Measurements from ENCODE around the gene VIL1. TPM values are rescaled to one million over a fixed set of nuclear protein-coding genes. Genes with fewer than 3 reads are reported as not detected.

VIL1 gene
- total and polyA plus RNA-seq, 9 of the 15 experiments (the other 6 are each of a cell fraction or from before 2014, with no cell fraction given), result 0.51 to 2.7 (median 1.2) TPM

GRCh38 chr2:218396688-218397462, 22.0 kb upstream of the VIL1 start (continued):
- TF ChIP-seq MGA (IDR thresholded peaks at IDR 0.05), result peak; percentile 27; the same call in 1 of the 2 replicates
- no peak for TF ChIP-seq XRCC4 (IDR thresholded peaks at IDR 0.05; ENCODE audit: extremely low read depth, insufficient read depth, insufficient read length)
- TF ChIP-seq GATAD2A (IDR thresholded peaks at IDR 0.05), result no peak
- no peak for TF ChIP-seq BDP1 (IDR thresholded peaks at IDR 0.05; ENCODE audit: insufficient read depth, insufficient read length)
- TF ChIP-seq JUND (IDR thresholded peaks at IDR 0.05; ENCODE audit: borderline replicate concordance, low read depth, low read length), result no peak
- TF ChIP-seq JUND (tag; IDR thresholded peaks at IDR 0.05; ENCODE audit: borderline replicate concordance, low read depth, low read length), result no peak
- no peak for TF ChIP-seq MNT (conservative IDR thresholded peaks at IDR 0.05)
- TF ChIP-seq YY1 (IDR thresholded peaks at IDR 0.05; ENCODE audit: borderline replicate concordance in 1 of 3, control insufficient read depth in 1 of 3, extremely low read depth in 1 of 3, insufficient read depth in 3 of 3, insufficient read length in 1 of 3, insufficient replicate concordance in 2 of 3, low read depth in 1 of 3, low read length in 2 of 3), result no peak
- no peak for TF ChIP-seq KAT7 (CRISPR knock-in tag; IDR thresholded peaks at IDR 0.05; ENCODE audit: borderline replicate concordance)
- peak; percentile 68 for TF ChIP-seq CREM (IDR thresholded peaks at IDR 0.05; ENCODE audit: low read depth)
- no peak for TF ChIP-seq ZNF830 (CRISPR knock-in tag; IDR thresholded peaks at IDR 0.05)
- TF ChIP-seq MYNN (IDR thresholded peaks at IDR 0.05), result 0 out of 2 replicates have a peak, but pooled peaks have one; percentile 8
- no peak for TF ChIP-seq MYNN (CRISPR knock-in tag; IDR thresholded peaks at IDR 0.05)
- TF ChIP-seq TBP (optimal IDR thresholded peaks at IDR 0.05; ENCODE audit: low read depth, low read length), result no peak
- TF ChIP-seq XRCC3 (IDR thresholded peaks at IDR 0.05), result no peak

All from K562 (cell line).